ENCODE results near the gene TMEM161A. TPM values are rescaled to one million over a fixed set of nuclear protein-coding genes. Genes with fewer than 3 reads are reported as not detected.
A peak's percentile ranks its signal among the peaks of the same experiment; 100 is the strongest.

Gene TMEM161A
- total and polyA plus RNA-seq, 9 of the 15 experiments (the other 6 are each of a cell fraction or from before 2014, with no cell fraction given), result 0.63 to 92.3 (median 38.9) TPM

DNA sequence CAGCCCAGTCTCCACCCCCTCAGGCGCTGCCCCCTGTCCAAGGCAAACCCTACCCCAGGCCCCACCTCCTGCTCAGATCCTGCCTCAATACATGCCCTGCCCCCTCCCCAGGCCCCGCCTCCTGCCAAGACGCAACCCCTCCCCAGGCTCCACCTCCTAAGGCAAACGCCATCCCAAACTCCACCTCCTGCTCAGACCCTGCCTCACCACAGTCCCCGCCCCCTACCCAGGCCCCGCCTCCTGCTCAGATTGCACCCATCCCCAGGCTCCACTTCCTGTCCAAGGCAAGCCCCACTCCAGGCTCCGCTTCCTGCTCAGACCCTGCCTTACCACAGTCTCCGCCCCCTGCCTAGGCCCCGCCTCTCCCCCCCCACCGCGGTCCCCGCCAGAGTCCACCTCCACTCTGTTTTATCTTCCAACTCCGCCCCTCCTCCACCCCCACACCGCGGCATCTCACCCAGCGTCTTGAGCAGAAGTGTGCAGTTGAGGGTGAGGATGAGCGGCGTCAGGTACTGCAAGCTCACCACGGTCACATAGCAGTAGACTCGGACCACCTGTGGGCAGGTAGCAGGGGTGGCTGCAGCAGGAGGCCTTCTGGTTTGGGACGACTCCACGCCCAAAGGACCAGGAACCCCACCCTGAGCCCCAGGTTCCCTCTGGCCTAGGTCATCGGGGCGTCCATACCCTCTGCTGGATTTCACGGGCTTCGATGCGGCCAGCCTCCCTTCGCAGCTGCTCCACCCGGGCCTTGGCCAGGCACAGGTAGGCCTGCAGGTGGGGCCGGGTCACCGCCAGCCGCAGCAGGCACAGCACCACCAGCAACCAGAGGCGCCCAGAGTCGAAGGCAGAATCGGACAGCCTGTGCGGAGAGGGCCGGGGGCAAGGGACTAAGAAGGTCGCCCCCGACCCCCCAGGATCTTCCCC lies 17.7 kb downstream of the TMEM161A start (continued):
- TF ChIP-seq ZBTB1 (CRISPR knock-in tag; IDR thresholded peaks at IDR 0.05; ENCODE audit: borderline replicate concordance, low read depth), result no peak
- no peak for TF ChIP-seq ZSCAN32 (CRISPR knock-in tag; IDR thresholded peaks at IDR 0.05)
- TF ChIP-seq TAF7 (tag; IDR thresholded peaks at IDR 0.05), result peak; percentile 63
- no peak for TF ChIP-seq ZNF76 (CRISPR knock-in tag; IDR thresholded peaks at IDR 0.05; ENCODE audit: borderline replicate concordance)
- TF ChIP-seq LCOR (CRISPR knock-in tag; IDR thresholded peaks at IDR 0.05), result 0 out of 2 replicates have a peak, but pooled peaks have one; percentile 20
- TF ChIP-seq ZKSCAN1 (IDR thresholded peaks at IDR 0.05; ENCODE audit: low read depth, low read length), result no peak
- 0 out of 4 replicates have a peak, but pooled peaks of 1 of the 2 experiments have one; percentile 8 for TF ChIP-seq TRIM24 (IDR thresholded peaks at IDR 0.05)
- no peak for TF ChIP-seq SMAD4 (CRISPR knock-in tag; conservative IDR thresholded peaks at IDR 0.05)
- no peak for TF ChIP-seq ZNF609 (CRISPR knock-in tag; IDR thresholded peaks at IDR 0.05; ENCODE audit: borderline replicate concordance)
- no peak for TF ChIP-seq RFX7 (CRISPR knock-in tag; IDR thresholded peaks at IDR 0.05)
- peak; percentile 47; the same call in 1 of the 2 replicates for TF ChIP-seq PHF8 (IDR thresholded peaks at IDR 0.05; ENCODE audit: borderline replicate concordance, low read length)
- no peak for TF ChIP-seq MAFF (IDR thresholded peaks at IDR 0.05; ENCODE audit: low read length)
- TF ChIP-seq TBP (optimal IDR thresholded peaks at IDR 0.05; ENCODE audit: low read depth, low read length), result peak; percentile 34
- no peak for TF ChIP-seq HMGXB4 (CRISPR knock-in tag; IDR thresholded peaks at IDR 0.05)
- TF ChIP-seq NCOA4 (IDR thresholded peaks at IDR 0.05; ENCODE audit: partially characterized antibody), result no peak
- TF ChIP-seq GATA2 (CRISPR knock-in tag; IDR thresholded peaks at IDR 0.05), result no peak
- TF ChIP-seq HLTF (IDR thresholded peaks at IDR 0.05), result no peak
- TF ChIP-seq ZFP91 (CRISPR knock-in tag; IDR thresholded peaks at IDR 0.05), result no peak
- no peak for TF ChIP-seq ZSCAN29 (IDR thresholded peaks at IDR 0.05)
- TF ChIP-seq TCF7L2 (IDR thresholded peaks at IDR 0.05; ENCODE audit: low read depth, low read length), result no peak
- no peak for TF ChIP-seq MTF1 (CRISPR knock-in tag; IDR thresholded peaks at IDR 0.05; ENCODE audit: borderline replicate concordance)
